RWPE2 (cell line): ENCODE data around the gene UMODL1.

Experiments used
- ATAC-seq: fragments of 200-7000 bp; cut with Tn5 transposase; 3 replicates; pipeline ENCODE4 v1.9.1; 2021; ENCODE audit warnings: low read depth
- DNase-seq: peaks from one replicate; pipeline ENCODE4 v3.0.0-alpha.2; 2020; ENCODE audit warnings: low spot score
- H3K27ac ChIP-seq: fragments of 450-650 bp; 2 replicates; pipeline ENCODE4 v1.5.1; 2017; ENCODE audit warnings: mild to moderate bottlenecking; ENCODE audit not compliant: poor library complexity, severe bottlenecking
- H3K27me3 ChIP-seq: fragments of 250-450 bp; sonication (Bioruptor Pico); 2 replicates; pipeline ENCODE4 v1.5.1; 2021; ENCODE audit warnings: mild to moderate bottlenecking, moderate library complexity; ENCODE audit not compliant: insufficient read depth, poor library complexity, severe bottlenecking
- H3K36me3 ChIP-seq: fragments of 250-450 bp; sonication (Bioruptor Pico); 2 replicates; pipeline ENCODE4 v1.5.1; 2020; ENCODE audit warnings: low read depth, mild to moderate bottlenecking, moderate library complexity
- H3K4me1 ChIP-seq: fragments of 250-450 bp; sonication (Bioruptor Pico); 2 replicates; pipeline ENCODE4 v1.5.1; 2021; ENCODE audit warnings: mild to moderate bottlenecking, moderate library complexity; ENCODE audit not compliant: insufficient read depth, poor library complexity, severe bottlenecking
- H3K4me3 ChIP-seq: fragments of 250-450 bp; sonication (Bioruptor Pico); 2 replicates; pipeline ENCODE4 v1.5.1; 2021; ENCODE audit warnings: mild to moderate bottlenecking, moderate library complexity; ENCODE audit not compliant: severe bottlenecking
- H3K9me3 ChIP-seq: fragments of 250-450 bp; sonication (Bioruptor Pico); 2 replicates; pipeline ENCODE4 v1.5.1; 2021; ENCODE audit warnings: mild to moderate bottlenecking, moderate library complexity; ENCODE audit not compliant: severe bottlenecking
- TF ChIP-seq, protein P1 (sequence below): fragments of 450-650 bp; IDR thresholded peaks from one replicate; pipeline ENCODE4 v1.5.1; 2017; ENCODE audit warnings: mild to moderate bottlenecking, moderate library complexity; ENCODE audit not compliant: poor library complexity, severe bottlenecking

UMODL1 gene

DNA sequence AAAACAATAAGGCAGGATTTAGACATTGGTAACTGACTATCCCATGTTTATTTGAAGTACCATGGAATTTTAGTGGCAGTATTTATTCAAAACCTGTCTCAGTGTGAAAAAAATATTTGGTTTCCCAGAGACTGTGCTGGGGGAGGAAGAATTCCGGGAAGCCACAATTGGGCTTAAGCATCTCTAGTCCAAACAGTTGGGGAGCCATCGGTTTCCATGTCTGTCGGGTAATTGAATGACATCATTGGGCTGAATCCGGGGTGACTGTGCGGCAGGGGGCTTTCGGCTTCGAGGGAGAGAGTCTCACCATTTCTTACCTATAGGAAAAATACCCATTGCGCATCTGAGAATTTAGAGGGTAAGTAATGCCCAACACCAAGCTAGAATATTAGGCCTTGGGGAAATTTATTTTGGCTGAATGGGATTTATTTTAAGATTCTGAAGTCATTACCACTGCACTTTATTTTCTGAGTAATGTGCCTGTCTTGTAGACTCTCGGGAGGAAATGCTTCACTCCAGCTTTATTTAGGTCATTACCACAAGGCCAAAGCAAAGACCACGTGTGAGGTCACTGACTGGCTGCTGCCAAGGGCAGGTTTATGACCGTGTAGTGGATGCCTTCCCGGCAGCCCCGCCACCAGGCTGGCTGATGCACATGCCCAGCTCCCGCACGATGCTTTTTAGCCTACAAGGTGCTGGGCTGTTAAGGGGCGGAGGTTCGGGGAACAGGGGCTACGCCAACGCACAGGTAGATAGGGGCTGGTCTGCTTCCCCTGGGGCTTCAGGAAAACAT lies 23.1 kb upstream of the UMODL1 start:
- Histone ChIP-seq H3K4me1 (no peaks in the 10 kb centered on the region), H3K27ac (no peak overlapping the region), H3K36me3 (no peaks in the 10 kb centered on the region), H3K9me3 (no peaks in the 10 kb centered on the region), H3K27me3 (no peaks in the 10 kb centered on the region), H3K4me3 (no peak overlapping the region)
- ATAC-seq: no peak
- TF ChIP-seq, protein P1, sequence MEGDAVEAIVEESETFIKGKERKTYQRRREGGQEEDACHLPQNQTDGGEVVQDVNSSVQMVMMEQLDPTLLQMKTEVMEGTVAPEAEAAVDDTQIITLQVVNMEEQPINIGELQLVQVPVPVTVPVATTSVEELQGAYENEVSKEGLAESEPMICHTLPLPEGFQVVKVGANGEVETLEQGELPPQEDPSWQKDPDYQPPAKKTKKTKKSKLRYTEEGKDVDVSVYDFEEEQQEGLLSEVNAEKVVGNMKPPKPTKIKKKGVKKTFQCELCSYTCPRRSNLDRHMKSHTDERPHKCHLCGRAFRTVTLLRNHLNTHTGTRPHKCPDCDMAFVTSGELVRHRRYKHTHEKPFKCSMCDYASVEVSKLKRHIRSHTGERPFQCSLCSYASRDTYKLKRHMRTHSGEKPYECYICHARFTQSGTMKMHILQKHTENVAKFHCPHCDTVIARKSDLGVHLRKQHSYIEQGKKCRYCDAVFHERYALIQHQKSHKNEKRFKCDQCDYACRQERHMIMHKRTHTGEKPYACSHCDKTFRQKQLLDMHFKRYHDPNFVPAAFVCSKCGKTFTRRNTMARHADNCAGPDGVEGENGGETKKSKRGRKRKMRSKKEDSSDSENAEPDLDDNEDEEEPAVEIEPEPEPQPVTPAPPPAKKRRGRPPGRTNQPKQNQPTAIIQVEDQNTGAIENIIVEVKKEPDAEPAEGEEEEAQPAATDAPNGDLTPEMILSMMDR: no peak
- DNase-seq: no peak

DNA sequence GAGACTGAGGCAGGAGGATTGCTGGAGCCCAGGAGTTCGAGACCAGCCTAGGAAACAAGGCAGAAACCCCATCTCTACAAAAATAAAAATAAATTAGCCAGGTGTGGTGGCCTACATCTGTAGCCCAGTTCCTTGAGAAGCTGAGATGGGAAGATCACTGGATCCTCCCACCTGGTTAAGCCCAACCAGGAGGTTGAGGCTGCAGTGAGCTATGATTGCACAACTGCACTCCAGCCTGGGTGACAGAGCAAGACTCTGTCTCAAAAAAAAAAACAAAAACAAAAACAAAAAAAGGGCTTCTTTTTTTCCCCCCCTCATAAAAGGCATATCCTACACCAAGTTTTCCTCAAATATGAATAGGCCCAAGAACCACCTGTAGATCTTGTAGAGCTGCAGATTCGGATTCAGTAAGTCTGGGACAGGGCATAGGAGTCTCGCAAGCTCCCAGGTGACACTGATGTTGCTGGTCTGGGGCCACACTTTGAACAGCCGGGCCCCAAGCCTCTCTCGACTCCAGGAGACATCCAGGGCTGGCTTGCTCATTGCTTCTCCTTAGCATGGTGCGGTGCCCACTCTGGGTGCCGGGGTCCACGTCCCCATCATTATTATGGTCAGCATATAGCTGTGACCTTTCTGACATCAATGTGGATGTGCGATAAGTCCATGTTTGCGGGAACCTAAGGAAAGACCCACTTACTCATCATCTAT lies 22.1 kb upstream of the UMODL1 start:
- no peak for DNase-seq
- Histone ChIP-seq H3K36me3 (no peaks in the 10 kb centered on the region), H3K4me1 (no peaks in the 10 kb centered on the region), H3K27me3 (no peaks in the 10 kb centered on the region), H3K9me3 (no peaks in the 10 kb centered on the region), H3K4me3 (no peak overlapping the region), H3K27ac (no peak overlapping the region)
- ATAC-seq: no peak
- TF ChIP-seq, protein P1: no peak

DNA sequence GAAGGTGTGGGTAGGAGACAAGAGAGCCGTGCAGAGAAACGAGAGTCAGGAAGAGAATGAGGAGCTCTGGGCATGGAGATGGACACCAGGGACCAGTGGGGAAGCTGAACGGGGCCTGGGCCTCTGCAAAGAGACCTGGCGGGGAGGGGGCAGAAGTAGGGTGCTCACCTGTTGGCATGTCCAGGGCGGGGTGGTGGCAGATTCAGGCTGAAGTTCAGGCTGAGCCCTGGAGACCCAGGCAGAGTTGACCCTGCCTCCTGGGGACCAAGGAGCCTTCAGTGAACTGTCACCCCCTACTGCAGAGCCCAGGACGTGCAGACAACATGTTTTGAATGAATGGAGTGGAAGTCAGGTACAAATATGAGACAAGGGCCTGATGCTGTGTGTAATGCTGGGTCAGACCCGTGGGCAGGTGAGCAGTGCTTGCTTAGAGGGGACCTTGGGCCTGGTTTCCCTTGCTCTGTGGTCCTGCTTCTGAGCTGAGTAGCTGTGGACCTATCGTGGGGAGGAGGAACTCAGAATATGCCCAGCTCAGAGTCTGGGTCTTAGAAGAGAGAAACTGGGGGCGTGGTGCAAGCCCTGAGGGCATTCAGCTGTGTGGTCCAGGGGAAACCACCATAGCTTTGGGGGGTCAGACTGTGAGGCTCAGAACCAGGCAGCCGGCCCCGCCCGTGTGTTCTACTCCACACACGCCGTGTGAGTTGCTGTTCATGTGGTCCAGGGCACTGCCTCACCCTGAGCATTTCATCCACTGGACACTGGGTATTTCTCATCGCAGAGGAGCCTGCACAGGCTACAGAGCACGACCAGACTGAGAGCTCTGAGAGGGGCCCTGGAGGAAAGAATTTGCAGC lies 21.3 kb upstream of the UMODL1 start:
- DNase-seq (no peak), ATAC-seq (no peak)
- H3K27ac ChIP-seq: no peak overlapping the region
- H3K36me3 ChIP-seq: no peaks in the 10 kb centered on the region
- H3K27me3 ChIP-seq: no peaks in the 10 kb centered on the region
- no peak overlapping the region for H3K4me3 ChIP-seq
- no peaks in the 10 kb centered on the region for H3K4me1 ChIP-seq
- H3K9me3 ChIP-seq: no peaks in the 10 kb centered on the region
- TF ChIP-seq, protein P1: no peak

DNA sequence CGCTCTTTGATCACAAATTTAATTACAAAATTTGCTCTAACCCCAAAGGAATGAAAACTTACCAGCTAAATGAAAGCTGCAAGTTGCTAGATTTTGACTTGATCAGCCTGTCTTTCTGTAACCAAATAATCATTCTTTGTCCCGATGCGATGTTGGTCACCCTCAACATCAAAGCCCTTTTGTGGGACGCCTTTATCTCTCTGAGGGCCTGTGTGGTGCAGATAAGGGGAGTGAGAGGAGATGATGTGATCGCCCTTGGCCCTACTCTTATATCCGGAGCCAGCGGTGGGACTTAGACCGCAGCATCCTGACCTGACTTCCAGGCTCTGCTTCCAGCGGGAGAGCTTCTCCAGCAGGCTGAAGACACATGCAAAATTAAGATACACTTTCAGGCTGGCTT lies 19.3 kb upstream of the UMODL1 start:
- Histone ChIP-seq H3K27ac (no peak overlapping the region), H3K36me3 (no peaks in the 10 kb centered on the region), H3K9me3 (no peaks in the 10 kb centered on the region), H3K4me1 (peaks cover 7% of the 10 kb centered on the region), H3K4me3 (no peak overlapping the region), H3K27me3 (no peaks in the 10 kb centered on the region)
- DNase-seq: no peak
- no peak for ATAC-seq
- TF ChIP-seq, protein P1: no peak
